Adrenal gland (tissue), 12 donors: ENCODE measurements around the gene ADAM19. TPM values are rescaled to one million over a fixed set of nuclear protein-coding genes. Genes with fewer than 3 reads are reported as not detected.

Source experiments
- DNase-seq, 7 donors: peaks; one replicate each; pipeline ENCODE4 v3.0.0-alpha.2; 2019 to 2020
- H3K27ac ChIP-seq, 5 donors: fragments of 200-600 bp; sonication (generic) in 4 of 5; 1 replicate in 3 of 5; 2 replicates in 2 of 5; pipeline versions ENCODE4 v1.5.1 to v1.8.0; 2016 to 2020; ENCODE audit warnings: mild to moderate bottlenecking in 1 of 5
- H3K27me3 ChIP-seq: fragments of 200-600 bp; 2 replicates; pipeline ENCODE4 v1.8.0; 2021
- H3K36me3 ChIP-seq, 2 donors: fragments of 200-600 bp; replicated peaks in 1 of 2; 1 replicate in 1 of 2; 2 replicates in 1 of 2; pipeline versions ENCODE4 v1.5.1 to v1.8.0; 2018 to 2022
- H3K4me1 ChIP-seq, 2 donors: fragments of 200-600 bp; replicated peaks in 1 of 2; 1 replicate in 1 of 2; 2 replicates in 1 of 2; pipeline versions ENCODE4 v1.5.1 to v1.8.0; 2018 to 2021
- H3K4me3 ChIP-seq, 4 donors: fragments of 200-600 bp; sonication (generic) in 3 of 4; one replicate each; pipeline ENCODE4 v1.5.1; 2016 to 2018
- H3K9me3 ChIP-seq, 3 donors: fragments of 200-600 bp; sonication (generic) in 1 of 3; replicated peaks in 1 of 3; 1 replicate in 2 of 3; 2 replicates in 1 of 3; pipeline versions ENCODE4 v1.5.1 to v1.8.0; 2016 to 2021
- POLR2A ChIP-seq, 2 donors: fragments of 450-650 bp; IDR thresholded peaks; one replicate each; pipeline ENCODE4 v1.6.1; 2017; ENCODE audit warnings: antibody characterized with exemption in 2 of 2, mild to moderate bottlenecking in 2 of 2, moderate library complexity in 1 of 2
- WGBS, 4 donors: extraction: QIAGEN DNeasy Blood & Tissue Kit in 2 of 4; methylation state at CpG; one replicate each; pipeline versions ENCODE4 v1.1.5 to v1.1.7; 2013 to 2017; 5-methylcytosine and 5-hydroxymethylcytosine counted together
- intact Hi-C, 2 donors: fragments of 100-400 bp; cut with DNase I; formaldehyde crosslinking; loops; one replicate each; pipeline versions ENCODE4 v1.14.1 to v1.15.0; 2022 to 2023
- polyA plus RNA-seq, 3 donors: library from polyadenylated mRNA; stranded (reverse); fragments of 200-250 nt in 2 of 3; fragments of 350-450 nt in 1 of 3; fragmentation: Illumina TruSeq in 1 of 3; extraction: RNeasy Lipid Tissue Mini Kit (QIAGEN cat#74804) in 1 of 3; gene quantifications; one replicate each; pipeline ENCODE4 v1.2.3, GENCODE V29; 2013 to 2014
- total RNA-seq, 9 donors: library from RNA; depleted of rRNA in 4 of 9; stranded (reverse); fragments of >200 nt in 4 of 9; fragments of 120-200 nt in 1 of 9; fragmentation: NEBNext Ultra II Directional in 1 of 9; extraction: Animal tissue kit (Norgen Biotek cat#: 25700) in 1 of 9; gene quantifications; one replicate each; pipeline versions ENCODE4 v1.1.0 to v1.2.4, GENCODE V29; 2013 to 2023
- TF ChIP-seq, protein P1 (sequence below), 6 experiments: fragments of 450-650 bp in 4 of 6; fragments of 200-600 bp in 2 of 6; sonication (generic) in 1 of 6; IDR thresholded peaks; 1 replicate in 5 of 6; 2 replicates in 1 of 6; pipeline versions ENCODE4 v1.5.1 to v1.8.0; 2016 to 2021; ENCODE audit warnings: antibody characterized with exemption in 6 of 6, mild to moderate bottlenecking in 2 of 6, moderate library complexity in 1 of 6
- donor health status: healthy with polysubstance abuse.
- donor health status: Bipolar disorder and iron deficiency.
- donor health status: DM: yes; HTN: yes; CAD: no.
- donor health status: DM: no; HTN: no; CAD: no.
- donor health status: DM: no; HTN: no; CAD: no.
- donor health status: DM: yes; HTN: yes; CAD: no.

The ADAM19 gene
- total and polyA plus RNA-seq, 12 donors = 2.2 to 15.1 (median 4.7) TPM

DNA sequence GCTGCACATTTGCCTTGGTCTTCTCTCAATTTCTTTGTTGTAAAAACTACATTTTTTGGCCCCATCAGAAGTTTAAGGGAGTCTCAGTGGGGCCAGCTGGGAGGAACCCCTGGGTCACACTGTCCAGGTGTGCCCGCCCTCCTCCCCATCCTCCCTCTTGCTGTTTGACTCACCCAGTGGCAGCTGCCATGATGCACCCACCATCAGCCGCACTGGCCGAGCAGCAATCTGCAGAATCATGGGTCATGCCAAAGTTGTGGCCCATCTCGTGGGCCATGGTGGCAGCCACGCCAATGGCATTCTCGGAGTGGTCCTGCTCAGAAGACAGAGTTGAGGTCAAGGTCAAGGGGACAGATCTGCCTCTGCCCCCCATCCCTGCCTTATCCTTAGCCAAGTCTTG is 70.1 kb downstream of the ADAM19 start:
- Histone ChIP-seq H3K4me3 (no peak overlapping the region), H3K4me1 (peaks cover 0 to 8% of the 10 kb centered on the region in 2 donors), H3K9me3 (no peaks in the 10 kb centered on the region), H3K27me3 (no peaks in the 10 kb centered on the region), H3K27ac (no peak overlapping the region), H3K36me3 (no peaks in the 10 kb centered on the region)
- DNase-seq = no peak
- TF ChIP-seq, protein P1, sequence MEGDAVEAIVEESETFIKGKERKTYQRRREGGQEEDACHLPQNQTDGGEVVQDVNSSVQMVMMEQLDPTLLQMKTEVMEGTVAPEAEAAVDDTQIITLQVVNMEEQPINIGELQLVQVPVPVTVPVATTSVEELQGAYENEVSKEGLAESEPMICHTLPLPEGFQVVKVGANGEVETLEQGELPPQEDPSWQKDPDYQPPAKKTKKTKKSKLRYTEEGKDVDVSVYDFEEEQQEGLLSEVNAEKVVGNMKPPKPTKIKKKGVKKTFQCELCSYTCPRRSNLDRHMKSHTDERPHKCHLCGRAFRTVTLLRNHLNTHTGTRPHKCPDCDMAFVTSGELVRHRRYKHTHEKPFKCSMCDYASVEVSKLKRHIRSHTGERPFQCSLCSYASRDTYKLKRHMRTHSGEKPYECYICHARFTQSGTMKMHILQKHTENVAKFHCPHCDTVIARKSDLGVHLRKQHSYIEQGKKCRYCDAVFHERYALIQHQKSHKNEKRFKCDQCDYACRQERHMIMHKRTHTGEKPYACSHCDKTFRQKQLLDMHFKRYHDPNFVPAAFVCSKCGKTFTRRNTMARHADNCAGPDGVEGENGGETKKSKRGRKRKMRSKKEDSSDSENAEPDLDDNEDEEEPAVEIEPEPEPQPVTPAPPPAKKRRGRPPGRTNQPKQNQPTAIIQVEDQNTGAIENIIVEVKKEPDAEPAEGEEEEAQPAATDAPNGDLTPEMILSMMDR (IDR thresholded peaks at IDR 0.05) = no peak
- no peak for TF ChIP-seq POLR2A (IDR thresholded peaks at IDR 0.05)
- intact Hi-C loops = no loop called here
- WGBS, 4 donors = 97 to 98% (median 98%) methylated on average over 6 of the region's 6 CpGs

DNA sequence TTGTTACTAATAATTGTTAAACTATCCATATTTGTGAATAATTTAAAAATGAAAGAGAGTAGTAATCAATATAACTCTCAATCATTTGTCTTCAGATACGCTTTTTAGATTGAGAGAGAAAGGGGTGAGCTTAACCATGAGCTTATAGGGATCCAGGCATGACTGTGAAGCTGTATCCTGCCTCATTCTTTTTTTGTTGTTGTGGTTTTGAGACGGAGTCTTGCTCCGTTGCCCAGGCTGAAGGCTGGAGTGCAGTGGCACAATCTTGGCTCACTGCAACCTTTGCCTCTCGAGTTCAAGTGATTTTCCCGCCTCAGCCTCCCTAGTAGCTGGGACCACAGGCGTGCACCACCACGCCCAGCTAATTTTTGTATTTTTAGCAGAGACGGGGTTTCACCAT is 71.5 kb downstream of the ADAM19 start:
- H3K27me3 ChIP-seq = no peaks in the 10 kb centered on the region
- H3K27ac ChIP-seq = no peak overlapping the region
- no peaks in the 10 kb centered on the region for H3K9me3 ChIP-seq
- H3K4me1 ChIP-seq = peaks cover 0 to 7% of the 10 kb centered on the region in 2 donors
- no peak for DNase-seq
- no peak for TF ChIP-seq POLR2A (IDR thresholded peaks at IDR 0.05)
- TF ChIP-seq, protein P1 (IDR thresholded peaks at IDR 0.05) = no peak
- H3K36me3 ChIP-seq = no peaks in the 10 kb centered on the region
- H3K4me3 ChIP-seq = no peak overlapping the region
- 85 to 89% (median 88%) methylated on average over 8 of the region's 8 CpGs for WGBS, 4 donors
- intact Hi-C loops = no loop called here

DNA sequence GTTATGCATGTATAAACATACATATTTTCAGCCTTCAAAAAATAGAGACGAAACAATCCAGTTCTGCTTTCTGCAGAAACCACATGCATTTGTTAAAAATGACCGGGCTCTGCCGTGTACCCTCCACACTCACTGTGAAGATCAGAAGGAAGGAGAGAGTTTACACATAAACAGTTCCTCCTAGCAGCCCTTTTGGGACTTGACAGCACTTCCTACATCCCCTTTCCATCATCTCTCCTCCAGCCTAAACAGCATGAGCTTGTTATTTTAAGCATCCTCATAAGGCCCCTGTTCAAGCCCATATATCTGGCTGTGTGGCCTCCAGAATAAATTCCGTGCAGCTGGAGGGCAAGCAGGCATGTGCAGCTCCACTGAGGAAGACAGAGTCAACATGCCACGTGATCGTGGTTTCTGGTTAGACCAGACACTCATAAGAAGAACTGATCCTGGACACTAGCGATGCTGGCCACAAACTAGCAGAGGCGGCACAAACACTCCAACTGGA is 73.4 kb downstream of the ADAM19 start:
- Histone ChIP-seq H3K27me3 (no peaks in the 10 kb centered on the region), H3K9me3 (no peaks in the 10 kb centered on the region), H3K27ac (no peak overlapping the region), H3K4me3 (no peak overlapping the region), H3K36me3 (no peaks in the 10 kb centered on the region), H3K4me1 (peaks cover 0 to 2% of the 10 kb centered on the region in 2 donors)
- 77 to 87% (median 80%) methylated on average over 8 of the region's 8 CpGs for WGBS, 4 donors
- DNase-seq = no peak
- intact Hi-C loops = no loop called here
- TF ChIP-seq, protein P1 (IDR thresholded peaks at IDR 0.05) = no peak
- TF ChIP-seq POLR2A (IDR thresholded peaks at IDR 0.05) = no peak

DNA sequence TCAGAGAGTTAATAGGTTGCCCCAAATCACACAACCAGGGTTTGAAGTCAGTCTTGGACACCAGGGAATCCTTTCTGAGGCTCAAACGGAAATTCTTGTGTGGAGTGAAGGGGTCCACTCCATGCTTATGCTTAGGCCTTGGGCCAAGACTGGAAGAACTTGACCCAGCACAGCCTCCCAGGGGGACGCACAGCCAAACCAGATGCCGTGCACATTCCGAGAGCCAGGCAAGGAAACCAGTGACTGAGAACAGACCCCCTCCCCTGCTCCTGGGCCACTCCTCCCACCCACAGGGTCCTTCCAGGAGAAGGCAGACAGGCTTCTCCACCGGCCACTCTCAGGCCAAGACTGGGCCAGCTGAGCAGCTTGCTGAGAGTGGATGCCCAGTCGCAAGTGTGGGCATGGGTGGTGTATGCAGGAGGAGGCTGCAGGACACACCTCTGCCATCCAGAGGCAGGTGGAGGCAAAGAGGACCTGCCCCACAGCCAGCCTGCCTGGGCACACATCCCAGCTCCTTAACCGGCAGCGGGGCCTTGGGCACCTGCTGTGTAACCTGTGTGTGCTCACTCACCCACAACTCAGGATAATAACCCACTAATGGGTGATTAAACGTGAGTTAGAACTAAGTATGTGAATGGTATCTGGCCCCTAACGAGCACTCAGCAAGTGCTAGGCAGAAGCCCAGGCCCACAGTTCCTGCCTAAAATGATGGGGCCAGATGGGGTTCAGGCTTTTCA is 77.5 kb downstream of the ADAM19 start:
- peaks cover 0 to 6% of the 10 kb centered on the region in 2 donors for H3K36me3 ChIP-seq
- H3K4me1 ChIP-seq = no peaks in the 10 kb centered on the region
- no peak for TF ChIP-seq POLR2A (IDR thresholded peaks at IDR 0.05)
- TF ChIP-seq, protein P1 (IDR thresholded peaks at IDR 0.05) = no peak
- H3K4me3 ChIP-seq = no peak overlapping the region
- intact Hi-C loops = no loop called here
- no peaks in the 10 kb centered on the region for H3K27me3 ChIP-seq
- H3K9me3 ChIP-seq = no peaks in the 10 kb centered on the region
- no peak for DNase-seq
- WGBS, 4 donors = 80 to 90% (median 84%) methylated on average over 6 to 10 of the region's 10 CpGs
- H3K27ac ChIP-seq = no peak overlapping the region
